Activated CD4-positive, alpha-beta memory T cell treated with anti-CD3 and anti-CD28 coated beads for 36 hours (primary cell): ENCODE measurements around the gene NEUROG2. TPM values are rescaled to one million over a fixed set of nuclear protein-coding genes. Genes with fewer than 3 reads are reported as not detected.

Experiments used
- CTCF ChIA-PET: fragments of 350-600 bp; sonication (Branson Sonifier 250); formaldehyde crosslinking; loops from one replicate; lab custom pipeline; 2021; ENCODE audit warnings: antibody characterized with exemption, inconsistent platforms; lab: Charles Lee
- POLR2A ChIA-PET: fragments of 350-600 bp; sonication (Branson Sonifier 250); formaldehyde crosslinking; loops from one replicate; lab custom pipeline; 2021; ENCODE audit warnings: antibody characterized with exemption; lab: Charles Lee
- DNase-seq: peaks from one replicate; pipeline ENCODE4 v3.0.0-alpha.2; 2020
- H3K27ac Mint-ChIP-seq: one replicate; pipeline ENCODE4 v1.8.0; 2021; ENCODE audit warnings: mixed read lengths
- H3K27me3 Mint-ChIP-seq: one replicate; pipeline ENCODE4 v1.8.0; 2021; ENCODE audit warnings: mixed read lengths
- H3K36me3 Mint-ChIP-seq: one replicate; pipeline ENCODE4 v1.8.0; 2021; ENCODE audit warnings: mixed read lengths
- H3K4me1 Mint-ChIP-seq: one replicate; pipeline ENCODE4 v1.8.0; 2021; ENCODE audit warnings: low read depth, mixed read lengths
- H3K4me3 Mint-ChIP-seq: one replicate; pipeline ENCODE4 v1.8.0; 2021; ENCODE audit warnings: mild to moderate bottlenecking, mixed read lengths
- H3K9me3 Mint-ChIP-seq: one replicate; pipeline ENCODE4 v1.8.0; 2021; ENCODE audit warnings: mixed read lengths
- intact Hi-C: fragments of 100-400 bp; cut with micrococcal nuclease; formaldehyde crosslinking; loops from one replicate; pipeline ENCODE4 v1.15.1; 2023
- total RNA-seq, 2 experiments: library from RNA; stranded (reverse); gene quantifications; one replicate each; pipeline ENCODE4 v1.2.3, GENCODE V29; 2021

The NEUROG2 gene
- total RNA-seq, 2 experiments from 2014 or later: not detected

DNA sequence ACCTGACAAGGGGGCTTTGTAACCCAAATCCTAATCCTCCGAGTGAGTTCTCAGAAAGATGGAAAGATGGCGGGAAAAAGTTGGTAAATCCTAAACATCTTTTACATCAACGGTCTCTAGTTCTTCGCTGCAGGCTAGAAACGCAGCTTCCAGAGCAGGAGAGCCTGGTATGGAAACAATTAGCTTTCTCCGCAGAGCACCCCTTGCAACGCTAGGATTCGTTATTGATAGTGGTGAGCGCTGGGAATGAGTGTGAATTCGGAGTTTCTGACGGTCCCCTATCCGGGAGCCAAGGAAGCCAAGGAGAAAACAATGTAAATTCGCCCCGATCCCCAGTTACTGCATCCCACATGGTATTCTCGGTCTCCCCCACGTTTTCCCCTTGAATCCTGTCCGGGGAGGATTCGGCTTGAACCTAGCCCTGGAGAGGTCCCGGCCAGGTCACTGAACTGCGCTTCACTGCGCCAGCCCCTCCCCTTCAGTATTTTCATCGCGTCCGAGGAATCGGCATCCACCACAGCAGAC lies 4.7 kb upstream of the NEUROG2 start:
- ChIA-PET CTCF (interaction anchor here (0.9 to 1.1 kb wide), 2 partner anchors 192 to 245 kb away, joined by 3 read pairs; no protein-coding TSS in a partner anchor), POLR2A (interaction anchor here (0.8 kb wide), 1 partner anchor 276 kb away, joined by 3 read pairs; no protein-coding TSS in a partner anchor)
- peak overlapping the region; percentile 16 for H3K4me3 Mint-ChIP-seq
- H3K4me1 Mint-ChIP-seq: peaks cover 49% of the 10 kb centered on the region
- H3K27ac Mint-ChIP-seq: no peak overlapping the region
- DNase-seq: no peak
- H3K27me3 Mint-ChIP-seq: peaks cover 76% of the 10 kb centered on the region
- peaks cover 3% of the 10 kb centered on the region for H3K36me3 Mint-ChIP-seq
- intact Hi-C loops: loop anchor here (5.0 kb wide), 2 partner anchors 297 to 443 kb away; no protein-coding TSS in a partner anchor
- no peaks in the 10 kb centered on the region for H3K9me3 Mint-ChIP-seq

DNA sequence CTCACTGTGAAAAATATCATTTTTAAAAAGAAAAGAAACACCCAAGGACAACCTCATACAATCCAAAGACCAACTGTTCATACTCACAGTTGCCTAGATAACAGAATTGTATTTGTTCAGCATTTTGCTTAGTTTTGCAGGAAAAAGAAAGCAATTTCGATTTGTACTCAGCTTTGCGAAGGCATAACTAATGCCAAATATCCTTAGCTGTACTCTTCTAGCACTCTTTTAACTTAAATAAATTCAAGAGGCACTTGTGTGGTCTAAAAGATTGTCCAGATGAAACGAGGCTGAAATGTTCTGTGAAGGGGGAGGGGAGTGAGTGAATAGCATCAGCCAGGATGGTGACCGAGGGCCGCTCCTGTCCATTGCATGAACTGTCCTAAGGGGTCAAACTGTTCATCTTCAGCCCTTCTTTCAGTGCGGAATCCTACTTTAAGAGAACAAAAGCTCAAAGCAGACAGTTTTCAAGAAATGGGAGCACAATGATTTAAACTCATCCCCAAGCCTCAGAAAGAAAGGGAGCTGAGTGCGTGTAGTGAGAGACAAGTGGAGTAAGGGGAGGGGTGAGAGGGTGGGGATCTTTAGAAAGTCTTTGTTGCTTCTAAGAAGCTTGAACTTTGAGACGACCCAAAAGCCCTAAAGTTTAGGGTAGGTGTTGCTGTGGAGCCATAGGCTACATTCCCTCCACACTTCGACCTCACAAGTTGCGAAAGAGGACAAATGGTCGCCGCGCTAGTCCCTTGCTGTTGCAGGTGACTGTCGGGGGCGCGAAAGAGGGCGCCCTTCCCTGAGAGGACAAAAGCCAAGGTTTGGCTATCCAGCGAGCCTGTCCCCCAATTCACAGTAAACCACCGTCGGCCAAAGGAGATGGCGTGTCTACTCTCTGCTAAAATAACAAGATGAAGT lies 4.0 kb upstream of the NEUROG2 start:
- H3K4me1 Mint-ChIP-seq: peaks cover 52% of the 10 kb centered on the region
- peaks cover 3% of the 10 kb centered on the region for H3K36me3 Mint-ChIP-seq
- H3K4me3 Mint-ChIP-seq: no peak overlapping the region
- peaks cover 81% of the 10 kb centered on the region for H3K27me3 Mint-ChIP-seq
- peak; percentile 23 for DNase-seq
- ChIA-PET POLR2A (no interaction called here), CTCF (interaction anchor here (0.9 to 1.1 kb wide), 3 partner anchors 9 to 245 kb away, joined by 3 read pairs; no protein-coding TSS in a partner anchor)
- intact Hi-C loops: loop anchor here (5.0 to 10.0 kb wide), 4 partner anchors 297 to 1888 kb away; partner anchors contain the start of gene CAMK2D
- H3K9me3 Mint-ChIP-seq: no peaks in the 10 kb centered on the region
- no peak overlapping the region for H3K27ac Mint-ChIP-seq

DNA sequence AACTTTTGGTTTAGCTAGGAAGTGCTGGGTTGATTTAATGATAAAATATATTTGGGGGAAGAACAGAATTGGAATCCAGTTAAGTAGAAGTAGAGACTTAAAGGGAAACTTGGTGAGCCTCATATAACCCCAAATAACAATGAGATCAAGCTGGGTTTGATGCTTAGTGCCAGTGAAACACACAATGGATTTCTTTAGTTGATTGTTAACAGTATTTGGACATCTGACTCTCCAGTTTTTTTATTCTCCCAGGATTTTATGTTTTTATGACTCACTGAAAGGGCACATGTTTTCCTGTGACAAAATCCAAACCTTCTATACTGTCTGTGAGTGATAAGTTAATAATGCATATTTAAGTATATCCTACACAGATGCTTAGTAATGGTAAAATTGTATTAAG lies 2.7 kb upstream of the NEUROG2 start:
- peaks cover 3% of the 10 kb centered on the region for H3K36me3 Mint-ChIP-seq
- H3K27me3 Mint-ChIP-seq: peaks cover 88% of the 10 kb centered on the region
- POLR2A ChIA-PET: no interaction called here
- intact Hi-C loops: loop anchor here (5.0 to 10.0 kb wide), 2 partner anchors 1246 to 1886 kb away; partner anchors contain the start of gene CAMK2D
- CTCF ChIA-PET: no interaction called here
- DNase-seq: no peak
- no peak overlapping the region for H3K4me3 Mint-ChIP-seq
- peaks cover 59% of the 10 kb centered on the region for H3K4me1 Mint-ChIP-seq
- H3K9me3 Mint-ChIP-seq: no peaks in the 10 kb centered on the region
- no peak overlapping the region for H3K27ac Mint-ChIP-seq

DNA sequence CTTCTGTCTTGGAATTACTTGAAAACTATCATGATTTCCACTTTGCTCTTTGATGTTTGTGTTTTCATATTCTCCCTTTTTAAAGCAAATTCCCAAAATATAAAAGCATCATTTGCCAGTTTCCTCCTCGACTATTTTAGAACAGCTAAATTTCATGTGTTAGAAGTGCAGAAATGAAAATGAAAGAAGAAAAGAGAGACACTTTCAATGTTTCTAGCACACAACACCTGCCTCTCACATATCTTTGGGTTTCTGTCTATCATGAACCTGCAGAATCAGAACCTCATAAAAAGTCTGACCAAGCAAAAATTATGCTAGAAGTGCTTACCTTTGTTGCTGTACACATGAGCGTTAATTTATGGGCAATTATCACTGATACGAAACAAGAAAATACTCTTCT lies 1.9 kb upstream of the NEUROG2 start:
- Mint-ChIP-seq H3K9me3 (no peaks in the 10 kb centered on the region), H3K27ac (no peak overlapping the region), H3K27me3 (peaks cover 87% of the 10 kb centered on the region), H3K4me1 (peaks cover 52% of the 10 kb centered on the region), H3K4me3 (peak overlapping the region; percentile 64), H3K36me3 (peaks cover 2% of the 10 kb centered on the region)
- no peak for DNase-seq
- ChIA-PET POLR2A (no interaction called here), CTCF (interaction anchor here (1.1 kb wide), 1 partner anchor 195 kb away, joined by 3 read pairs; no protein-coding TSS in a partner anchor)
- intact Hi-C loops: loop anchor here (5.0 to 10.0 kb wide), 2 partner anchors 1247 to 1886 kb away; partner anchors contain the start of gene CAMK2D

DNA sequence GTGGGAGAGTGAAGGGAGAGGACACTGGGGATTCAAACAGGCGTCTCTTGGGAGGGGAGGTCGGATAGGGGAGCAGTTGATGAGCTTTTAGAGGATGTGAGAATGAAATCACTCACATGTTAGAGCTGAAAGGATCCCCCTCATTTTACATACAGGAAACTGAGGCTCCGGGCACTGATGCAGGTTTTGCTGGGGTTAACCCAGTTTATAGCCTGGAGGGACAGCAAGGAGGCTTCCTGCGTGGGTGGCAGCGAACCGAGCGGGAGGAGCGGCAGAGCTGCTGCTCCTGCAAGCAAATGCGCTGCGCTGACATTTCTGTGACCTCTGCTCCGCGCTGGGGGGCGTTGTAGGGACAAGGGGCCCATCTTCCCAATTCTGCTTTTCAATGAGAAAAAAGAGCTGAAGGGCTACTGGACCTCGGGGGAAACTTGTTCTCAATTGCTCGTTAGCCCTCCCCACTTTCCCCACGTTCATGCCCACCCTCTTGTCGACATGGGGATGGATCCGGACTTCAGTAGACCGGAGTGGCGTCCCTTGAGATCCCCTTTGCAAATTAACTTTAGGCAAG lies 1.2 kb upstream of the NEUROG2 start:
- Mint-ChIP-seq H3K36me3 (no peaks in the 10 kb centered on the region), H3K27ac (no peak overlapping the region), H3K4me1 (peaks cover 47% of the 10 kb centered on the region), H3K27me3 (peaks cover 89% of the 10 kb centered on the region), H3K4me3 (peak overlapping the region; percentile 64), H3K9me3 (no peaks in the 10 kb centered on the region)
- CTCF ChIA-PET: interaction anchor here (0.6 to 1.1 kb wide), 2 partner anchors 195 to 243 kb away, joined by 3 to 5 read pairs; no protein-coding TSS in a partner anchor
- POLR2A ChIA-PET: interaction anchor here (1.1 kb wide), 1 partner anchor 229 kb away, joined by 3 read pairs; no protein-coding TSS in a partner anchor
- intact Hi-C loops: loop anchor here (5.0 to 10.0 kb wide), 2 partner anchors 1248 to 1885 kb away; partner anchors contain the start of gene CAMK2D
- peak; percentile 46 for DNase-seq

DNA sequence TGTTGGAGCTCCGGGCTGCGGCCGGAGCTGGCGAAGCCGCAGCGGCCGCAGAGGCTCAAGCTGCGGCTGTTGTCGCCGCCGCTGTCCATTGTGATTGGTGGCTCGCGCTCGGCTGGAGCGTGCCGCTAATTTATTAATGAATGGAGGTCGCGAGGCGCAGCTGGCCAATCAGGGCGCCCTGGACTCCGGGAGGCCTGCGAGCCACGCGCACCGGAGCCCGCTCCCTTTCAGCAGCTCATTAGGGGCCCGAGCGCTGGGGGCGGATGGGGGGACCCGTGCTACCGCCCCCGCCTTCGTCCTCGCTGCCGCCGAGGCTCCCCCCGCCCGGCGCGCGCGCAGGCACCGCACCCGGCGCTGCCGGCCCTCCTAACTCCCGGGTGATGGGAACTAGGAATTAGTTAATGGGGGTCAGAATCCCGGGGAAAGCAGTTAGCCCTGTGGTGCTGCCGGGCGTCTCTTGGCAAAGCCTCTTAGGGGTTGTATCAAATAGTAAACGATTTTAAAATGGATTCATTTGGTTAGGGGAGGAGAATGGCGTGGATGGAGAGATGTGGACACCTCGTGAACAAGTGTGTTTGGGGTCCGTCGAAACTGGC lies 589 bp upstream of the NEUROG2 start:
- no peak overlapping the region for H3K27ac Mint-ChIP-seq
- H3K9me3 Mint-ChIP-seq: no peaks in the 10 kb centered on the region
- no peak for DNase-seq
- peaks cover 45% of the 10 kb centered on the region for H3K4me1 Mint-ChIP-seq
- POLR2A ChIA-PET: interaction anchor here (0.9 to 1.1 kb wide), 2 partner anchors 229 to 232 kb away, joined by 3 to 4 read pairs; no protein-coding TSS in a partner anchor
- CTCF ChIA-PET: interaction anchor here (0.6 to 1.7 kb wide), 7 partner anchors 189 to 417 kb away, joined by 3 to 8 read pairs (median 3); partner anchors contain the start of gene AP1AR
- H3K4me3 Mint-ChIP-seq: peak overlapping the region; percentile 64
- intact Hi-C loops: loop anchor here (5.0 to 10.0 kb wide), 2 partner anchors 1248 to 1884 kb away; partner anchors contain the start of gene CAMK2D
- peaks cover 89% of the 10 kb centered on the region for H3K27me3 Mint-ChIP-seq
- peaks cover 2% of the 10 kb centered on the region for H3K36me3 Mint-ChIP-seq

DNA sequence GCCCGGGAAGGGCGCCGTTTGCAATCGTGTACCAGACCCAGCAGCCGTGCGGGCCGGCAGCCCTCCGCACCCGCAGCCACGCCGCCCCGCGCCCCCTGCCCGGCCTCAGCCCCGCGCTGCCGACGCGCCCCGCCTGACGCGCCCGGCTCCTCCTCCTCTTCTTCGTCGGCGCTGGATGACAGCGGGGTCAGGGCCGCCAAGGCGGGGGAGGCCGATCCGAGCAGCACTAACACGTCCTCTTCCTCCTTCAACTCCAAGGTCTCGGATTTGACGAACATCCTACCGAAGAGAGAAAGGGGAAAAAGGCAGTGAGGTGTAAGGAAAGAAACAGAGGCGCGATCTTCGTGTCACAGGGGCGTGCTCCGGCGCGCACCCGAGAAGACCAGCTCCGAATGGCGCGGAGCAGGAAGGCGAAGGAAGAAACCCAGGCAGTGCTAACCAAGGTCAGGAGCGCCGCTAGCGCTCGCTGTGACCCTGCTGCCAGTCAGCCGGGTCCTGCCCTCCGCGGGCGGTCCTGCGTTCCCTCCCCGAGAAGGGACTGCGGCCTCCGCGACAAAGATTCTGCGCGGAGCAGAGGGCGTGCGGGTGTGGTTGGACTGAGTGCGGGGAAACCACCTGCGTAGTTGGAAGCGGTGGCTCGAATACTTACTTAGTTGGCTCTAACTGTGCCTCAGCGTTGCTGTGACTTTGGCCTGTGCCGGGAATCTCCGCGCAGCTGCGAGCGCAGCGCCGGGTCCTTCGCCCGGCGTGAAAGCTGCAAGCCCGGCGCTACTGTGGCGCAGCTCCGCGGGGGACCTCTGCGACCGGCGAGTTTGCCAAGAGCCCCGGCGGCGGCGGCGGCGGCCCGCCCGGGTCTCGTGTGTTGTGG lies 548 bp downstream of the NEUROG2 start:
- Mint-ChIP-seq H3K4me1 (peaks cover 42% of the 10 kb centered on the region), H3K27me3 (peaks cover 85% of the 10 kb centered on the region), H3K9me3 (no peaks in the 10 kb centered on the region), H3K4me3 (peak overlapping the region; percentile 94), H3K36me3 (peaks cover 5% of the 10 kb centered on the region), H3K27ac (no peak overlapping the region)
- peak; percentile 67 for DNase-seq
- CTCF ChIA-PET: interaction anchor here (0.9 to 1.7 kb wide), 4 partner anchors 9 to 283 kb away, joined by 3 to 8 read pairs (median 4); partner anchors contain the start of gene AP1AR
- intact Hi-C loops: loop anchor here (1.0 to 10.0 kb wide), 7 partner anchors 8 to 1883 kb away; partner anchors contain the start of genes AP1AR, CAMK2D, FAM241A and LARP7
- POLR2A ChIA-PET: interaction anchor here (0.9 to 1.1 kb wide), 2 partner anchors 227 to 231 kb away, joined by 3 to 4 read pairs; no protein-coding TSS in a partner anchor

DNA sequence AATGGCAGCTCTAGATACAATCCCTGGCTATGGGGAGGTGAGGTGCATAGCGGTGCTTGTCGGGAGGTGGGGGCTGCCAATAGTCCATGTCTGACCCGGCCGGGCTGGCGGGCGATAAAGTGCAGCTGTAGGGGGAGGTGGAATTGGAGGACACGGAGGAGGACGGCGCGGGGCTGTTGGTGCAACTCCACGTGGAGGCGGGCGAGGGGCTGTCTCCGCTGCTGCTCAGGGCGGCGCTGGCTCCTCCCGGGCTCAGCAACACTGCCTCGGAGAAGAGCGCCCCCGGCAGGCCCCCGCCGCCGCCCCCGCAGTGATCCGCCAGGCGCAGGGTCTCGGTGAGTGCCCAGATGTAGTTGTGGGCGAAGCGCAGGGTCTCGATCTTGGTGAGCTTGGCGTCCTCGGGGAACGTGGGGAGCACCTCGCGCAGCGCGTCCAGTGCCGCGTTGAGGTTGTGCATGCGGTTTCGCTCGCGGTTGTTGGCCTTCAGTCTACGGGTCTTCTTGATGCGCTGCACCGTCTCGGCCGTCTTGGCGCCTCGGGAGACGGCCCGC lies 1.3 kb downstream of the NEUROG2 start:
- intact Hi-C loops: loop anchor here (1.0 to 10.0 kb wide), 7 partner anchors 9 to 1882 kb away; partner anchors contain the start of genes AP1AR, CAMK2D, FAM241A and LARP7

DNA sequence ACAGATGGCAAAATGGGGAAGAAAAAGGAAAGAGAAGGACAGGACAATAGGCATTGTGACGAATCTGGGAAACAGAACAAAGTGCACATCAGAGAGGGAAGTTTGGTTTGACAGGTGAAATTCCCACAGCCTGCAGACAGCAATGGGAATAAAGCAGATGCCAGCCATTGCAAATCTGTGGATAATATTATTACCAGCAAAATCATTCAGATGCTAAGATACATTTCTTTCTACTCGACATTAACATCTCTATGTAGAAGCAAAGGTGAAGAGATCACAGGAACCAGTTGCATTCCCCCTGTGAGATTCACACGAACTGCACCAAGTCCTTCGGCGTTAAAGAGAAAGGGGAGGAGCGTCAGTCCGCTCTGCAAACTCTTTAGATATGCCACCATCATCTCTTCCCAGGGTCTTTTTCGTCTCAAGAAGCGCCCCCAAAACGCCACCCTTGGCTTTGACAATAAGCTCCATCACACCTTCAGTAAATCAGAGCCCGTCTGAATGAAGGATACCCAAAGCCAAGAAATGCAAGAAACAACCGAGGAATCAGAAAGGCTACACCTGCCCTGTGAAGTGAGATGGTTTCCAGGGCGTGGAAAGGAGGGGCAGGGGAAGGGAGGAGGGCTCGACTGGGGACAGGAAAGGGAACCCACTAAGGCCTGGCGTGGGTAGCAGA lies 1.9 kb downstream of the NEUROG2 start:
- intact Hi-C loops: loop anchor here (2.0 to 10.0 kb wide), 5 partner anchors 123 to 1251 kb away; partner anchors contain the start of genes AP1AR, CAMK2D, FAM241A and LARP7
- H3K27ac Mint-ChIP-seq: peak overlapping the region; percentile 48
- no peaks in the 10 kb centered on the region for H3K9me3 Mint-ChIP-seq
- peaks cover 86% of the 10 kb centered on the region for H3K27me3 Mint-ChIP-seq
- H3K4me3 Mint-ChIP-seq: peak overlapping the region; percentile 94
- CTCF ChIA-PET: interaction anchor here (0.8 kb wide), 1 partner anchor 9 kb away, joined by 3 read pairs; no protein-coding TSS in a partner anchor
- DNase-seq: no peak
- peaks cover 47% of the 10 kb centered on the region for H3K4me1 Mint-ChIP-seq
- POLR2A ChIA-PET: no interaction called here
- peaks cover 5% of the 10 kb centered on the region for H3K36me3 Mint-ChIP-seq

More for the DNA sequence above, 1.3 kb downstream of the NEUROG2 start:
- Mint-ChIP-seq H3K27me3 (peaks cover 83% of the 10 kb centered on the region), H3K36me3 (peaks cover 5% of the 10 kb centered on the region), H3K4me1 (peaks cover 41% of the 10 kb centered on the region), H3K9me3 (no peaks in the 10 kb centered on the region), H3K27ac (peak overlapping the region; percentile 48), H3K4me3 (peak overlapping the region; percentile 94)
- peak; percentile 24 for DNase-seq
- POLR2A ChIA-PET: no interaction called here
- CTCF ChIA-PET: interaction anchor here (0.8 to 1.7 kb wide), 3 partner anchors 8 to 283 kb away, joined by 3 to 8 read pairs (median 5); partner anchors contain the start of gene AP1AR
